Measurements from ENCODE around the gene ZFP57.

GRCh38 chr6:29666826-29667130, 14.2 kb downstream of the ZFP57 start:
- no peak for TF ChIP-seq CTCF (IDR thresholded peaks at IDR 0.05; ENCODE audit: low read length)
- no peak for TF ChIP-seq EZH2phosphoT487 (IDR thresholded peaks at IDR 0.05; ENCODE audit: low read length)
- TF ChIP-seq EZH2 (optimal IDR thresholded peaks at IDR 0.05; ENCODE audit: low read depth, low read length), result no peak

All from MM.1S (cell line).